ENCODE data around the gene ARL16.

- TF ChIP-seq CTCF (IDR thresholded peaks at IDR 0.05) (no peak), POLR2A (IDR thresholded peaks at IDR 0.05) (no peak)
Observed at GRCh38 chr17:81695211-81695610, 11.6 kb upstream of the ARL16 start.

Data from testis (tissue), 2 donors.